ACHN (cell line): ENCODE data around the gene NHP2.

ENCODE experiments used
- DNase-seq: peaks from one replicate; pipeline ENCODE4 v3.0.0-alpha.2; 2015
- in situ Hi-C: cut with HindIII; loops from 2 replicates; pipeline ENCODE4 v1.10.0; 2017; ENCODE audit warnings: low sequenced_read_pairs, low pct_ligation_motif_present, low pct_unique_long_range_greater_than_20kb

Gene NHP2

DNA sequence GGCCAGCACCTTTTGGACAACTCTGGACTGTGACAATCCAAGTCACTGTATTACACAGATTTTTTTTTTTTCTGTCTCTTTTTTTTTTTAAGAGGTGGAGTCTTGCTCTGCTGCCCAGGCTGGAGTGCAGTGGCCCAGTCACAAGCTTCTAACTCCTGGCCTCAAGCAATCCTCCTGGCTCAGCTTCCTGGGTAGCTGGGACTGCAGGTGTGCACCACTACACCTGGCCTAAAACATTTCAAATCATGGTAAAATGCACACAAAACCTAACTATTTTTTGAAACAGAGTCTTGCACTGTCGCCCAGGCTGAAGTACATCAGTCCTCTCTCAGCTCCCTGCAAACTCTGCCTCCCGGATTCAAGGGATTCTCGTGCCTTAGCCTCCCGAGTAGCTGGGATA is 47.6 kb downstream of the NHP2 start:
- DNase-seq: no peak

DNA sequence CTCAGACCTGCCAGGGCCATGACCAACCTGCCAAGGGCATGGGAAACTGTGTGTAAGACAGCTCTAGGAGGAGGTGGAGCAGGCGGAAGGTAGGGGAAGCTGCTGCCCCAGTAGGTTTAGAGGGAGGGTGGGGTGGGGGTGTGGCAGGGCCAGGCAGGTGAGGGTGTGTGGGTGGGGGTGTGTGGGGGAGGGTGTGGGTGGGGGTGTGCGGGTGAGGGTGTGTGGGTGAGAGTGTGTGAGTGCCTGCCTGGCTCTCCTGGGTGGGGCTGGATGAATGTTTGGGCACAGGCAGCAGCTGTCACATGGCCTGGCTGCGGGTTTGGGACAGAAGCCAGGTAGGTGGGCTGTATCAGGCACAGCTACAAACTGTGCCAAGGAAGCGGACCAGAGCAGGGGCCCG is 49.2 kb downstream of the NHP2 start:
- DNase-seq: no peak
- in situ Hi-C loops: no loop called here

More for the DNA sequence above, 47.6 kb downstream of the NHP2 start:
- in situ Hi-C loops: no loop called here

DNA sequence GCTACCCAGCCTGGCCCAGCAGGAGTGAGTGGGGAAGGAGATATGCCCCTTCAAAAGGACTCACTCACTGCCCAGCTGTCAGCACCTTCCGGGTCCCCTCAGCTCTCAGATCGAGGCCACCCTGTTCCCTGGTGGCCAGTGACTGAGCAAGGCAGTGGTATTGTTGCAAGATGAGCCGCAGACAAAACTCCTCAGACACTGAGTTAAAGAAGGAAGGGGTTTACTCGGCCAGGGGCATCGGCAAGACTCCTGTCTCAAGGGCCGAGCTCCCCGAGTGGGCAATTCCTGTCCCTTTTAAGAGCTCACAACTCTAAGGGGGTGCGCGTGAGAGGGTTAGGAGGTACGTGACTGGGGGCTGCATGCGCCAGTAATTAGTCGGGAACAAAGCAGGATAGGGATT is 50.1 kb downstream of the NHP2 start:
- no peak for DNase-seq
- in situ Hi-C loops: no loop called here
